Gastrocnemius medialis (tissue), 4 donors: ENCODE data around the gene TCF7L2. TPM values are rescaled to one million over a fixed set of nuclear protein-coding genes. Genes with fewer than 3 reads are reported as not detected.

Experiments
- ATAC-seq, 2 donors: fragments of 150-250 bp; one replicate each; pipeline ENCODE4 v1.9.1; 2016
- DNase-seq, 2 donors: peaks; one replicate each; pipeline ENCODE4 v3.0.0-alpha.2; 2019
- H3K27ac ChIP-seq, 4 donors: fragments of 200-600 bp; sonication (generic); 1 replicate in 1 of 4; 2 replicates in 3 of 4; pipeline ENCODE4 v1.5.1; 2016 to 2018; ENCODE audit warnings: mild to moderate bottlenecking in 2 of 4, moderate library complexity in 1 of 4
- H3K27me3 ChIP-seq, 3 donors: fragments of 200-600 bp; sonication (generic) in 2 of 3; 1 replicate in 1 of 3; 2 replicates in 2 of 3; pipeline versions ENCODE4 v1.5.1 to v1.6.0; 2016 to 2019; ENCODE audit warnings: mild to moderate bottlenecking in 1 of 3, moderate library complexity in 1 of 3
- H3K36me3 ChIP-seq, 2 donors: fragments of 200-600 bp; sonication (generic) in 1 of 2; one replicate each; pipeline ENCODE4 v1.5.1; 2017 to 2018
- H3K4me1 ChIP-seq, 2 donors: fragments of 200-600 bp; sonication (generic) in 1 of 2; one replicate each; pipeline ENCODE4 v1.5.1; 2016 to 2017; ENCODE audit warnings: mild to moderate bottlenecking in 2 of 2
- H3K4me3 ChIP-seq, 4 donors: fragments of 200-600 bp; sonication (generic) in 3 of 4; 1 replicate in 1 of 4; 2 replicates in 3 of 4; pipeline ENCODE4 v1.5.1; 2016 to 2019; ENCODE audit warnings: mild to moderate bottlenecking in 2 of 4
- H3K9me3 ChIP-seq, 3 donors: fragments of 200-600 bp; sonication (generic) in 2 of 3; 1 replicate in 1 of 3; 2 replicates in 2 of 3; pipeline ENCODE4 v1.5.1; 2016 to 2019
- CTCF ChIP-seq, 5 experiments: fragments of 450-650 bp in 3 of 5; fragments of 200-600 bp in 2 of 5; sonication (generic) in 2 of 5; IDR thresholded peaks in 4 of 5; conservative IDR thresholded peaks in 1 of 5; 1 replicate in 4 of 5; 2 replicates in 1 of 5; pipeline ENCODE4 v1.5.1; 2016 to 2019; ENCODE audit warnings: antibody characterized with exemption in 5 of 5, mild to moderate bottlenecking in 3 of 5, moderate library complexity in 3 of 5
- POLR2A ChIP-seq, 2 donors: fragments of 450-650 bp; IDR thresholded peaks; one replicate each; pipeline ENCODE4 v1.6.1; 2017; ENCODE audit warnings: antibody characterized with exemption in 2 of 2, mild to moderate bottlenecking in 2 of 2, moderate library complexity in 2 of 2
- in situ Hi-C, 4 donors: fragments of 200-750 bp; cut with MboI; loops; one replicate each; pipeline versions ENCODE4 v1.15.0 to v1.8.0; 2017; ENCODE audit warnings: low sequenced_read_pairs in 4 of 4
- intact Hi-C: fragments of 100-400 bp; cut with DNase I; formaldehyde crosslinking; loops from one replicate; pipeline ENCODE4 v1.15.1; 2023; ENCODE audit warnings: low total_unique reads
- total RNA-seq, 4 donors: library from RNA; depleted of rRNA; stranded (reverse); fragments of >200 nt; gene quantifications; one replicate each; pipeline versions ENCODE4 v1.1.0 to v1.2.3, GENCODE V29; 2016

TCF7L2 gene
- total RNA-seq, 4 donors from 2014 or later, result 4.6 to 5.1 (median 5.0) TPM

GRCh38 chr10:113096128-113096996 lies 146.3 kb downstream of the TCF7L2 start:
- in situ Hi-C loops, result no loop called here
- Histone ChIP-seq H3K27ac (peak overlapping the region in 2 of 4 donors; percentile 7 to 28), H3K36me3 (no peaks in the 10 kb centered on the region), H3K9me3 (no peaks in the 10 kb centered on the region), H3K4me1 (peaks cover 8 to 17% of the 10 kb centered on the region in 2 donors), H3K27me3 (no peaks in the 10 kb centered on the region), H3K4me3 (no peak overlapping the region)
- TF ChIP-seq CTCF (IDR thresholded peaks at IDR 0.05 in 4 of 5, conservative IDR thresholded peaks at IDR 0.05 in 1 of 5) (no peak), POLR2A (IDR thresholded peaks at IDR 0.05) (no peak)
- intact Hi-C loops, result no loop called here
- DNase-seq (no peak), ATAC-seq (peak; percentile 17 to 61)

- H3K27ac ChIP-seq, result peak overlapping the region in 2 of 4 donors; percentile 7 to 28
- DNase-seq (no peak), ATAC-seq (no peak)
- H3K4me1 ChIP-seq, result peaks cover 8 to 17% of the 10 kb centered on the region in 2 donors
- in situ Hi-C loops (no loop called here), intact Hi-C loops (no loop called here)
- H3K36me3 ChIP-seq, result no peaks in the 10 kb centered on the region
- no peak overlapping the region for H3K4me3 ChIP-seq
- TF ChIP-seq POLR2A (IDR thresholded peaks at IDR 0.05), result no peak
- no peak for TF ChIP-seq CTCF (IDR thresholded peaks at IDR 0.05 in 4 of 5, conservative IDR thresholded peaks at IDR 0.05 in 1 of 5)
- H3K27me3 ChIP-seq, result no peaks in the 10 kb centered on the region
- no peaks in the 10 kb centered on the region for H3K9me3 ChIP-seq
These were observed 147.0 kb downstream of the TCF7L2 start for GRCh38 chr10:113097036-113097435.

GRCh38 chr10:113099431-113100183 lies 149.6 kb downstream of the TCF7L2 start:
- ATAC-seq (no peak), DNase-seq (no peak)
- Histone ChIP-seq H3K4me1 (peaks cover 15 to 17% of the 10 kb centered on the region in 2 donors), H3K36me3 (no peaks in the 10 kb centered on the region), H3K4me3 (no peak overlapping the region), H3K27ac (no peak overlapping the region), H3K27me3 (no peaks in the 10 kb centered on the region), H3K9me3 (no peaks in the 10 kb centered on the region)
- intact Hi-C loops, result no loop called here
- in situ Hi-C loops, result loop anchor here in 1 of 4 donors (25.0 kb wide), 1 partner anchor 362 kb away; no protein-coding TSS in a partner anchor
- no peak for TF ChIP-seq POLR2A (IDR thresholded peaks at IDR 0.05)
- no peak for TF ChIP-seq CTCF (IDR thresholded peaks at IDR 0.05 in 4 of 5, conservative IDR thresholded peaks at IDR 0.05 in 1 of 5)

- in situ Hi-C loops, result loop anchor here in 1 of 4 donors (25.0 kb wide), 1 partner anchor 363 kb away; no protein-coding TSS in a partner anchor
- no peaks in the 10 kb centered on the region for H3K36me3 ChIP-seq
- no peaks in the 10 kb centered on the region for H3K9me3 ChIP-seq
- TF ChIP-seq POLR2A (IDR thresholded peaks at IDR 0.05), result no peak
- no peak for TF ChIP-seq CTCF (IDR thresholded peaks at IDR 0.05 in 4 of 5, conservative IDR thresholded peaks at IDR 0.05 in 1 of 5)
- no peaks in the 10 kb centered on the region for H3K27me3 ChIP-seq
- intact Hi-C loops, result no loop called here
- H3K27ac ChIP-seq, result no peak overlapping the region
- H3K4me1 ChIP-seq, result peaks cover 16 to 17% of the 10 kb centered on the region in 2 donors
- ATAC-seq (no peak), DNase-seq (no peak)
- no peak overlapping the region for H3K4me3 ChIP-seq
These were observed 150.2 kb downstream of the TCF7L2 start for GRCh38 chr10:113100281-113100680.
